Embryonic facial prominence (tissue), 1 donor: ENCODE data around the gene PAQR4.
A peak's percentile ranks its signal among the peaks of the same experiment; 100 is the strongest.

ENCODE experiments used
- DNase-seq: peaks from one replicate; pipeline ENCODE4 v3.0.0-alpha.2; 2016; ENCODE audit errors: extremely low spot score

PAQR4 gene

GRCh38 chr16:2980227-2981176 lies 11.4 kb downstream of the PAQR4 start, which contains the start of gene PKMYT1:
Gene PKMYT1, minus strand, starts transcription at chr16:2980446. Its CDS starts 789 bp downstream, at chr16:2979657.
- peak; percentile 77 for DNase-seq

- DNase-seq: no peak
Measured at GRCh38 chr16:2981177-2981898, 12.2 kb downstream of the PAQR4 start.

- no peak for DNase-seq
Measured at GRCh38 chr16:2981899-2982250, 12.7 kb downstream of the PAQR4 start.

- DNase-seq: no peak
Measured at GRCh38 chr16:2982402-2982801, 13.3 kb downstream of the PAQR4 start.

DNA sequence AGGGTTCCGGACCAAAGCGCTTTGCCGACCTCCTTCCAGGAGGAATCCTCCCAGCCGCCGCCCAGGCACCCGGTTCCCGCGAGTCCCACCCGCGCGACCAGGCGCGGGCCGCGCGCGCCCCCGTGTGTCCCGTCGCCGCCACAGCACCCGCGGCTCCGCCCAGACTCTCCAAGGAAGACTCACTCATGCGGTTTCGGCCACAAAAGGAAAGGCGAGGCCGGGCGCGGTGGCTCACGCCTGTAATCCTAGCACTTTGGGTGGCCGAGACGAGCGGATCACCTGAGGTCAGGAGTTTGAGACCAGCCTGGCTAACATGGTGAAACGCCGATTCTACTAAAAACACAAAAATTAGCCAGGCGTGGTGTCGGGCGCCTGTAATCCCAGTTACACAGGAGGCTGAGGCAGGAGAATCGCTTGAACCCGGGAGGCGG lies 14.6 kb downstream of the PAQR4 start:
- DNase-seq: peak; percentile 32

DNA sequence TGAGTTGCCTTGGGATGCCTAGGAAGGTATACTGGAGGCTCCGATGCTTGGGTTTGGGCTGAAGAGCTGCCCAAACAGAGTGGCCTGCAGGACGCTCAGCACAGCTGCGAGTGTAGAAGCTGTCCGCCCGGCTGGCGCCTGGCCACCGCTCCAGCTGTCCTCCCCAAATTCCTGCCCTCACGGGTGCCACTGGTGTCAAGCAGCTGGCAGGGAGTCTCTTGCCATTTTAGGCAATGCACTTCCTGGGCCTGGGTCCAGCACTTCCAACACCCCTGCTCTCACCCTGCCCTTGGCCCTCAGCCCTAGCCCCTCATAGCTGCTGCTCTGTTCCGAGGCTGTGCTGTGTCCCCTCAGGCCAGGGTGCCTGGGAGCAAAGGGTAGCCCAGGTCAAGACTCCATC lies 16.3 kb downstream of the PAQR4 start:
- DNase-seq: no peak

- no peak for DNase-seq
Measured at GRCh38 chr16:2985893-2986355, 16.8 kb downstream of the PAQR4 start.

GRCh38 chr16:2986623-2987188 lies 17.6 kb downstream of the PAQR4 start:
- no peak for DNase-seq

DNA sequence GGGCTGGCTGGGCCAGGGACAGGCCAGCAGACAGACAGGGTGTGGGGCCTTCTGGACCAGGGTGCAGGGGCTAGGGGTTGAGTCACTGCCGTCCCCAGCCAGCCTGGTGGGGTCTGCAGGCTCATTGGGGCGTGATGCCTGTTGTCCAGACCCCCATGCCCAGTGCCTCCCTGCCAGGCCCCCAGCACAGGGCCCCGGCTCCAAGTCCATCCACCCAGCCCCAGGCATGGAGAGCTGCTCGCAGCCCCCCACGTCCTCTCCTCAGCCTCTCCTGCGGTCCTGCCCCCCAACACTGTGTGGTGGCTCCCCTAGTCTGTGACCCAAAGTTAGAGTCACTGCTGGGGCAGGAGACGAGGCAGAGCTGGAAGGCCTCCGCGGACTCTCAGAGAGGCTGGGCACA lies 18.1 kb downstream of the PAQR4 start:
- no peak for DNase-seq

DNA sequence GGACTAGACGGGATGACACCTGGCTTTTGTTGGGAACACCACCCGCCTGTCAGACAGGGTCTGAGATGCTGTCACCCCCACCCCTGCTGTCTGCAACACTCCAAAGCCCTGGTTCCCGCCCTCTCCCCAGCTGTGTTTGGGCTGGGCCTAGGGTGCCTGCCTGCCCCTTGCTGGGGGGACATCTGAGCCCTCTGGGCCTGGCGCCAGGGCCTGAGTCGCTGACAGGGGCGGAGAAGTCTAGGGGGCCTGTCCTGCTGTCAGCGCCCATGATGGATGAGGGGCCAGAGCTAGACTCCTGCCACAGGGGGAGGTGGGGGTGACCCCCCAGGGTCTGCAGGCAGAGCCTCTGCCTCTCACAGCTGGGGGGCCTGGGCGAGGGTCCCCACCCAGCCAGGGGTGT lies 18.7 kb downstream of the PAQR4 start:
- DNase-seq: no peak

- DNase-seq: no peak
Measured at GRCh38 chr16:2988590-2989099, 19.5 kb downstream of the PAQR4 start.

- no peak for DNase-seq
Measured at GRCh38 chr16:2990891-2991290, 21.7 kb downstream of the PAQR4 start.

DNA sequence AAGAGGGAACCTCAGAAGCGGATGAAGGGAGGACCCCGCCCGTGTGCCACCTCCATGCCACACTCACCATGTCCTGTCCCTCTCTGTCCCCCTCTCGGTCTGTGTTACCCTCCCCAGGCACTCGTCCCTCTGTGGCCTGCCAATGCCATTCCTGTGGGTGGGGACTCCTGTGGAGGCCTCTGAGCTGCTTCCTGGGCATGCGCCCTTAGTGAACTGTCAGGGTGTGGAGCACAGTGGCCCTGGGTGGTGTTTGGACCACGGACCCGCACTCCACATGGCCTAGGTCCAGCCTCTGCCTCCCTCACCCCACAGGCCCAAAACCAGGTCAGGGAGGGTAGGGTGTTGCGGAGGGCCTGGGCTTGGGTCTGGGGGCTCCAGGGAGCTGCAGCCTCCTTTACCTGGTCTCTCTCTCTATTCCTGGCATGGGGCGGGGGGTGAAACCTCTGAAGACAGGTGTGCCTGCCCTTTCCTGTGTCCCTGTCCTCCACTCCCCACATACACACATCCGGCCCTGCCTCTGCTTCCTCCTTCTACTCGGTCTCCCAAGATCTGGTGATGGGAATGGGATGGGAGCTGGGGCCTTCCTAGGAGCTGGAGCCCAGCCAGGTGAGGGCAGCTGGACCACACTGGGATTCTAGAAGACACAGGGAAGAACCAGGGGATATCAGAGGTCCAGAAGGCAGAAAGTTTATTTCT lies 22.6 kb downstream of the PAQR4 start:
- DNase-seq: no peak

- DNase-seq: no peak
Measured at GRCh38 chr16:2992383-2993081, 23.4 kb downstream of the PAQR4 start.

DNA sequence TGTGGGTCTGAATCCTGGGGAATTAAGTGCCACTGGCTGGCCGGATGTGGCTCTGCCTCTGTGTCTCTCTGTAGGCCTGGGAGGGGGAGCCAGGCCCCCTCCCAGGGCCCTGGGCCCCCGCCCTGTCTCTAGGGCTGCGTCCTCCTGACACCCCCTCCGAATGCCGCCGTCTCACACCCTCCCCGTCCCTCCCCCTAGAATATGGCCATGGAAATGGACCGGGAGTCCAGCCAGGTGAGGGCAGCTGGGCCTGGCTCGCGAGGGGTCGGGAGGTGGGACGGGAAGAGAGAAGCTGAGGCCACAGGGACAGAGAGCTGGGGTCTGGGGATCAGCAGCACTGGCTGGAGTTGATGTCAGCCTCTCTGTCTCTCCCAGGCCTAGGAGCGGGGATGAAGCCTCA lies 27.1 kb downstream of the PAQR4 start:
- no peak for DNase-seq

DNA sequence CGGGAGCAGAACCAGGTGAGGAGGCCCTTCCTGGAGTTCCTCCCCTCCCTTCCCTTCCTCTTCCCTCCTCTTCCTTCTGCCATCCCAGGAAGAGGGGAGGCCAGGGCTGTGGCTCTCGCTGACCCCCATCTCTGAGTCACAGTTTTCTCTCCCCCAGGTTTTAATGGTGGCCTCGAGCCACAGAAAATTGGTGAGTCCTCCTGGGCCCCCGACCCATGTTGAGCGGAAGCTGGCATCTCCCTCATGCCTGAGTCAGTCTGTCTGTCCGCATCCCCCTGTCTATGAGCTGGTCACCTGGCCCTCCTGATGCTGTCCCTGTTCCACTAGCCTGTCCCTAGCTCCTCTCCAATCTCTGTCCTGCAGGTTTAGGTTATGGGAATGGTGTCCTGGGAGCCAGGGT lies 30.8 kb downstream of the PAQR4 start:
- DNase-seq: no peak

DNA sequence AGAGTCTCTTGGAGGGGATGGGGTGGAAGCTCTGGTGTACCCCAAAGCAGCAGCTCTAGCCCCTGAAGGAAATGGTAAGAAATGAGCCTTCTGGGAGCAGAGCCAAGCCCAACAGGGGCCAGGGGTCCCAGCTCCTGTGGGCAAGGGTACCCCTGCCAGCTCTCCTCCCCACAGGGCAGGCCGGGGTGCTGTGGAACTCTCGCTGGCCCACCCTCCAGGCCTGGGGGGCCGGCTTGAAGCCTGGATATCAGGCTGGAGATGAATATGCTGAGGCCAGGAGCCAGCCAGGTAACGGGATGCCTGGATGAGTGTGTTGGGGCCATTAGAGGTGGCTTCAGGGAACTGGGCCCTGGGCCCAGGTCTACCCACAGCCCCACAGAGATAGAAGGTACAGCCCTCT lies 31.4 kb downstream of the PAQR4 start:
- DNase-seq: no peak

DNA sequence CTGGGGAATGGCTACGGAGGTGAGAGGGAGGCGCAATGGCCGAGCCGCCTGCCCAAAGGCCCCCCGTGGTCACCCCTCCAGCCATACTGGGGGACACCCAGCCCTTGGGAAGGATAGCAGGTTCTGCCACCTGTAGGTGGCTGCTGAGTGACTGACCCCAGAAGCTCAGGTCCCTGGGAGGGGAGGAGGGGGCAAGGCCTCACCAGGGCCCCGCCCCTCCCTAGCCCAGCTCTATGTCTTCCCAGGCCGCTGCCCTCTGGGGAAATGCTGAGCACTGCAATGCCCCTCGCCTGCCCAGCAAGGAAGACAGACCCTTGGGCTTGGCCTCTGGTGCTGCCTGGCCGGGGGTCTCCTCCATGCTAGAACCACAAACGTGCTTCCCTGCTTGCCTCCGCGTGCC lies 32.2 kb downstream of the PAQR4 start:
- no peak for DNase-seq

GRCh38 chr16:3003582-3004270 lies 34.6 kb downstream of the PAQR4 start:
- DNase-seq: peak; percentile 90

DNA sequence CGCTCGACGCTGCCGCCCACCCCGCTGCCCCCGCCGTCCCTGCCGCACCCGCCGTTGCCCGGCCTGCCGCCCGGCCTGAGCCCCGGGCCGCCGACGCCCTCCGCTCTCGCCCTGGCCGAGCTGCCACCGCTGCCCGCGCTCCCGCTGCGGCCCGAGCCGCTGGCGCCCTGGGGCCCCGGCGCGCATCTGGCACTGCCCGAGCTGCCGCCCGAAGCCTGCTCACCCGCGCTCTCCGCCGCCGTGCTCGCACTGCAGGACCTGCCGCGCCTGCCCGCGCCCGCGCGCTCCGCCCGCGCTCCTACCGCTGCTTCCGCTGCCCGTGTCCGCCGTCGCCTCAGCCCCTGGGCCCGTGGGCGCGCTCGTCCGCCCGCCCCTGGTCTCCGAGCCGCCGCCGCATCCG lies 35.2 kb downstream of the PAQR4 start:
- DNase-seq: no peak
